Subcutaneous adipose tissue (tissue), 4 donors: ENCODE data around the gene ADAT1. TPM values are rescaled to one million over a fixed set of nuclear protein-coding genes. Genes with fewer than 3 reads are reported as not detected.

Experiments used
- total RNA-seq, 4 donors: library from RNA; depleted of rRNA; stranded (reverse); fragments of >200 nt; gene quantifications; one replicate each; pipeline ENCODE4 v1.1.0, GENCODE V29; 2016
- TF ChIP-seq, protein P1 (sequence below): fragments of 450-650 bp; IDR thresholded peaks from one replicate; pipeline ENCODE4 v1.5.1; 2016; ENCODE audit warnings: low read depth, mild to moderate bottlenecking, control low read depth, antibody characterized with exemption, moderate library complexity

Gene ADAT1
- total RNA-seq, 4 donors from 2014 or later = 31.3 to 57.1 (median 41.7) TPM

GRCh38 chr16:75632857-75633256 is 9.8 kb upstream of the ADAT1 start:
- TF ChIP-seq, protein P1, sequence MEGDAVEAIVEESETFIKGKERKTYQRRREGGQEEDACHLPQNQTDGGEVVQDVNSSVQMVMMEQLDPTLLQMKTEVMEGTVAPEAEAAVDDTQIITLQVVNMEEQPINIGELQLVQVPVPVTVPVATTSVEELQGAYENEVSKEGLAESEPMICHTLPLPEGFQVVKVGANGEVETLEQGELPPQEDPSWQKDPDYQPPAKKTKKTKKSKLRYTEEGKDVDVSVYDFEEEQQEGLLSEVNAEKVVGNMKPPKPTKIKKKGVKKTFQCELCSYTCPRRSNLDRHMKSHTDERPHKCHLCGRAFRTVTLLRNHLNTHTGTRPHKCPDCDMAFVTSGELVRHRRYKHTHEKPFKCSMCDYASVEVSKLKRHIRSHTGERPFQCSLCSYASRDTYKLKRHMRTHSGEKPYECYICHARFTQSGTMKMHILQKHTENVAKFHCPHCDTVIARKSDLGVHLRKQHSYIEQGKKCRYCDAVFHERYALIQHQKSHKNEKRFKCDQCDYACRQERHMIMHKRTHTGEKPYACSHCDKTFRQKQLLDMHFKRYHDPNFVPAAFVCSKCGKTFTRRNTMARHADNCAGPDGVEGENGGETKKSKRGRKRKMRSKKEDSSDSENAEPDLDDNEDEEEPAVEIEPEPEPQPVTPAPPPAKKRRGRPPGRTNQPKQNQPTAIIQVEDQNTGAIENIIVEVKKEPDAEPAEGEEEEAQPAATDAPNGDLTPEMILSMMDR = no peak

DNA sequence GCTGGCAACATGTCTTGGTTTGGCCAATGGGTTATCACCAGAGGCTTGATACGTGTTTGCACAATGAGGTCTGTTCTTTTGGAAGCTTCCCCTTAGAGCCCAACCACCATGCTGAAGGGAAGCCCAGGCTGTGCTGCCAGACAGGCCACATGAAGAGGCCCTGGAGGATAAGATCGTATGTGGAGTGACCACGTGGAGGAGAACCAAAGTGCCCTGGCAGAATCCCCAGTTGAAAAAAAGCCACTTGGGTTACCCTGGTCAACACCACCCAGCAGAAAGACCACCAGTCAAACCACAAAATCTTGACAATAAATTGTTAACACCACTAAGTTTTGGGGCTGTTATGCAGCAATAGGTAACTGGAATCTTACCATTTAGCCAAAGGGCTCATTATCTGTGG is 7.0 kb upstream of the ADAT1 start:
- TF ChIP-seq, protein P1 = no peak

DNA sequence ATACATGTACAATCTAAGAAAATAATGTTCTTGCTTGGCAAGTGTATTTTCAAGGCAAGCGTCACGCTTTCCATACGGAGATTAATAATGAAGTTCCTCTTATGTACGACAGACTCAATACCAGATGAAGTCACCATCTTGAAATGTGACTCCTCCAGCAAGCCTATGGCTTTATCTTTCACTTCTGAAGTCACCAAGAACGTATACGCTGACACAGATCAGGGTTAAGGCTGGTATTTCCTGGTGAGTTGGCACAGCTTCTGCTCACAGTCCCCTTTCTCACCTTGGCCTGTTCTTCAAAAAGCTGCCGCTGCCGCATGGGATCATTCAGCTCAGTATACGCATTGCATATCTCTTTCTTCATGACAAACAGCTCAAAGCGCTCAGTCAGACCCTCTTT is 6.1 kb upstream of the ADAT1 start:
- TF ChIP-seq, protein P1 = no peak

GRCh38 chr16:75628351-75628750 is 5.3 kb upstream of the ADAT1 start:
- TF ChIP-seq, protein P1 = no peak

- TF ChIP-seq, protein P1 = no peak
Observed at GRCh38 chr16:75627851-75628250, 4.8 kb upstream of the ADAT1 start.

GRCh38 chr16:75626806-75627205 is 3.7 kb upstream of the ADAT1 start:
- TF ChIP-seq, protein P1 = no peak

DNA sequence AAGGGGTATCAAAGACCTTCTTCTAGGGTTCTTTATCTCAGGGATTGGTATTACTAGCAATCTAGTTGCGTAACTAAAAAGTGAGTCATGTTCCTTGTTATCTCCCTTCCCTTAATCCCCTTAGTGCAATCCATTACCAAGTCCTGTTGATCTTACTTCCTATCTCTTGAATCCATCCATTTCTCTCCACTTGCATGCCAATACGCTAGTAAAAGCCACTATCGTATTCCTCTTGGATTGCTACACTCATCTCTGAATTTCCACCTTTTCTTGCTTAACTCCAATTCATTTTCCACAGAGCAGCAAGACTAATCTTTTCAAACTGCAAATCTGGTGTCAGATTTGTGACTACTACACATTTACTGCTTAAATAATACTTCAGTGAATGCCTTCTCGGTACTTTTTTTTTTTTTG is 1.8 kb upstream of the ADAT1 start:
- TF ChIP-seq, protein P1 = no peak

- TF ChIP-seq, protein P1 = no peak
Observed at GRCh38 chr16:75621170-75621477, 2.0 kb downstream of the ADAT1 start.
